ENCODE results near the gene DSCAM.

DNA sequence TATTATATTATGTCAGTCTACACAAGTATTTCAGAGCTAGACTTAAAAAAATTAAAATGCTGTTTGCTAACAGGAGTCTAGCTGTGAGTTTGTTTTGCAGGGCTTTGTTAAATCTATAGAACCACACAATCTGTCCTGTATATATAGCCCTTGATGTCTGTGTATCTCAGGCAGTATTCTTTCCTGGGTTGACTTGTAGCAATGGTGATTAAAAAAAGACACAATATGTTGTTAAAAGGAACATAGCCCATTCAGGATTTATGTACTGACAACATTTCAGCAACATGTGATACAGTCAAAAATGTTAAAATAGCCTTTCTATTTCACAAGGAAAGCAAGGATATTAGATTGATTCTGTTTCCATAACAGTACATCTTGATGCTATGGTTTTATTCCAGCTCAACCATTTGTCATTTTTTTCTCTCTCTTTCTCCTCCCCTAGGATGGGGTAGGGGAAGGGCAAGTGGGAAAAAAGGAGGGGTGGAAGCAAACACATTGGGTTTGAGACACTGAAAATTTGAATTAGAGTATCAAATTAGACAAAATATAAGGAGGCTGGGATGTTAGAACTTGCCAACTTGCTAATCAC, 139.2 kb downstream of the DSCAM start:
- TF ChIP-seq, protein P1, sequence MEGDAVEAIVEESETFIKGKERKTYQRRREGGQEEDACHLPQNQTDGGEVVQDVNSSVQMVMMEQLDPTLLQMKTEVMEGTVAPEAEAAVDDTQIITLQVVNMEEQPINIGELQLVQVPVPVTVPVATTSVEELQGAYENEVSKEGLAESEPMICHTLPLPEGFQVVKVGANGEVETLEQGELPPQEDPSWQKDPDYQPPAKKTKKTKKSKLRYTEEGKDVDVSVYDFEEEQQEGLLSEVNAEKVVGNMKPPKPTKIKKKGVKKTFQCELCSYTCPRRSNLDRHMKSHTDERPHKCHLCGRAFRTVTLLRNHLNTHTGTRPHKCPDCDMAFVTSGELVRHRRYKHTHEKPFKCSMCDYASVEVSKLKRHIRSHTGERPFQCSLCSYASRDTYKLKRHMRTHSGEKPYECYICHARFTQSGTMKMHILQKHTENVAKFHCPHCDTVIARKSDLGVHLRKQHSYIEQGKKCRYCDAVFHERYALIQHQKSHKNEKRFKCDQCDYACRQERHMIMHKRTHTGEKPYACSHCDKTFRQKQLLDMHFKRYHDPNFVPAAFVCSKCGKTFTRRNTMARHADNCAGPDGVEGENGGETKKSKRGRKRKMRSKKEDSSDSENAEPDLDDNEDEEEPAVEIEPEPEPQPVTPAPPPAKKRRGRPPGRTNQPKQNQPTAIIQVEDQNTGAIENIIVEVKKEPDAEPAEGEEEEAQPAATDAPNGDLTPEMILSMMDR (conservative IDR thresholded peaks at IDR 0.05; ENCODE audit: low read depth in 2 of 2): no peak
- TF ChIP-seq POLR2AphosphoS5 (IDR thresholded peaks at IDR 0.05; ENCODE audit: low read depth): no peak

Data from GM23338 (cell line).